Measurements from ENCODE around the gene ECPAS. TPM values are rescaled to one million over a fixed set of nuclear protein-coding genes. Genes with fewer than 3 reads are reported as not detected.

Gene ECPAS
- total RNA-seq, 4 donors from 2014 or later: 53.5 to 75.7 (median 66.1) TPM

- 93 to 96% methylated on average over 3 of the region's 3 CpGs for WGBS, 2 donors
- intact Hi-C loops (cut with DNase I; ENCODE audit: low total_unique reads): no loop called here
- no peak for DNase-seq (ENCODE audit: low spot score in 2 of 2)
- H3K4me3 ChIP-seq (ENCODE audit: low read depth, poor library complexity, severe bottlenecking): no peak overlapping the region
- TF ChIP-seq CTCF (IDR thresholded peaks at IDR 0.05): no peak
- no peak for TF ChIP-seq POLR2A (IDR thresholded peaks at IDR 0.05)
Measured at GRCh38 chr9:111423389-111423788, 60.8 kb downstream of the ECPAS start.

GRCh38 chr9:111414406-111414805, 69.8 kb downstream of the ECPAS start:
- H3K4me3 ChIP-seq (ENCODE audit: low read depth, poor library complexity, severe bottlenecking): no peak overlapping the region
- DNase-seq (ENCODE audit: low spot score in 2 of 2): no peak
- intact Hi-C loops (cut with DNase I; ENCODE audit: low total_unique reads): no loop called here
- no peak for TF ChIP-seq CTCF (IDR thresholded peaks at IDR 0.05)
- TF ChIP-seq POLR2A (IDR thresholded peaks at IDR 0.05): no peak
- WGBS, 2 donors: 95 to 96% methylated on average over 11 of the region's 11 CpGs

GRCh38 chr9:111413996-111414395, 70.2 kb downstream of the ECPAS start:
- TF ChIP-seq POLR2A (IDR thresholded peaks at IDR 0.05) (no peak), CTCF (IDR thresholded peaks at IDR 0.05) (no peak)
- no peak for DNase-seq (ENCODE audit: low spot score in 2 of 2)
- no peak overlapping the region for H3K4me3 ChIP-seq (ENCODE audit: low read depth, poor library complexity, severe bottlenecking)
- WGBS, 2 donors: 82 to 89% methylated on average over 3 of the region's 3 CpGs
- intact Hi-C loops (cut with DNase I; ENCODE audit: low total_unique reads): no loop called here

- TF ChIP-seq CTCF (IDR thresholded peaks at IDR 0.05) (no peak), POLR2A (IDR thresholded peaks at IDR 0.05) (no peak)
- intact Hi-C loops (cut with DNase I; ENCODE audit: low total_unique reads): no loop called here
- DNase-seq (ENCODE audit: low spot score in 2 of 2): no peak
- no peak overlapping the region for H3K4me3 ChIP-seq (ENCODE audit: low read depth, poor library complexity, severe bottlenecking)
- 83 to 85% methylated on average over 4 of the region's 4 CpGs for WGBS, 2 donors
Measured at GRCh38 chr9:111412280-111412679, 71.9 kb downstream of the ECPAS start.

GRCh38 chr9:111411266-111411665, 72.9 kb downstream of the ECPAS start:
- no peak overlapping the region for H3K4me3 ChIP-seq (ENCODE audit: low read depth, poor library complexity, severe bottlenecking)
- 78 to 79% methylated on average over 6 of the region's 6 CpGs for WGBS, 2 donors
- no peak for DNase-seq (ENCODE audit: low spot score in 2 of 2)
- intact Hi-C loops (cut with DNase I; ENCODE audit: low total_unique reads): no loop called here
- TF ChIP-seq CTCF (IDR thresholded peaks at IDR 0.05): no peak
- no peak for TF ChIP-seq POLR2A (IDR thresholded peaks at IDR 0.05)

- intact Hi-C loops (cut with DNase I; ENCODE audit: low total_unique reads): no loop called here
- TF ChIP-seq CTCF (IDR thresholded peaks at IDR 0.05) (no peak), POLR2A (IDR thresholded peaks at IDR 0.05) (no peak)
- no peak for DNase-seq (ENCODE audit: low spot score in 2 of 2)
- H3K4me3 ChIP-seq (ENCODE audit: low read depth, poor library complexity, severe bottlenecking): no peak overlapping the region
- WGBS, 2 donors: 87 to 93% methylated on average over 3 of the region's 3 CpGs
Measured at GRCh38 chr9:111407813-111408212, 76.4 kb downstream of the ECPAS start.

All from lower leg skin (tissue), 4 donors.